ENCODE measurements around the gene SLC25A2. TPM values are rescaled to one million over a fixed set of nuclear protein-coding genes. Genes with fewer than 3 reads are reported as not detected.
A peak's percentile ranks its signal among the peaks of the same experiment; 100 is the strongest.
"Not testable (repeated sequence)": the region's sequence is repeated elsewhere in the genome, so short reads cannot be mapped to it uniquely, and the experiment has no call there.

SLC25A2 gene
- total RNA-seq, 1 experiment from 2014 or later = 0.33 TPM

GRCh38 chr5:141316963-141317362, 13.1 kb upstream of the SLC25A2 start:
- DNase-seq (ENCODE audit: low spot score) = not testable (repeated sequence)

- no peak for DNase-seq (ENCODE audit: low spot score)
Measured at GRCh38 chr5:141313711-141314110, 9.9 kb upstream of the SLC25A2 start.

- no peak for DNase-seq (ENCODE audit: low spot score)
Measured at GRCh38 chr5:141306630-141307029, 2.8 kb upstream of the SLC25A2 start.

DNA sequence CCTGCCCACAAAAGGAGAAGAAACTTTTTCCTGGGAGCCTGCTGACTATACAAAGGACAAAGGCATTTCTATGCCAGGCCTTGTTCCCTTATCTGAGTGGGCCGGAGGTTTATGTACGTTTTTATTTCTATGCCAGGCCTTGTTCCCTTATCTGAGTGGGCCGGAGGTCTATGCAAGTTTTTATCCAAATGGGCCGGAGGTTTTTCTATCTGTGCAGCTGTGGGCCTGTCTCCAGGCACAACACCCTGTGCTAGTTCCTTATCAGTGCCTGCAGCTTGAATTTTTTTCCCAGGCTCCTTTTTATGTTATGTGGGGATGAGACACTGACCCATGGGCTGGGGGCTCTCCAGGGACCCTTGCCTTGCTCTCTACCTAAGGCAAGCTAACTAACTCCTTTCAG, 5.5 kb downstream of the SLC25A2 start:
- DNase-seq (ENCODE audit: low spot score) = no peak

DNA sequence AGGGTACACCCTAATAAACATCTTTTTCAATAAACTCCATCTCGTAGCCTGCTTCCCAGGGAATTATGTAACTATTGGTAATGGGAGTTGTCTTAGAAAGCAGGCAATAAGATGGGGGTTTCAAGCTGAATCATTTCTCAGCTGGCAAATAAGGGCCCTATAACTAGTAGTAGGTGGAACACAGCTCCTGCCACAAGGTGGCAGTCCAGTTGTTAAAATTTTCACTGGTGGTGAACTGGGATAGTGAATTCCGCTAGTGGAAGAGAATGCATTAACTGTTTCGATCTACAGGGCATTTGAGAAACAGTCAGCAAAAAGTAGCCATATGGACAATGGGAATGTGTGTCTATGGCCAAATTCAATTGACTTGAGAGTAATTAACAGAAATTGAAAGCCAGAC, 30.9 kb downstream of the SLC25A2 start:
- DNase-seq (ENCODE audit: low spot score) = peak; percentile 25

- DNase-seq (ENCODE audit: low spot score) = no peak
Measured at GRCh38 chr5:141269195-141269594, 34.7 kb downstream of the SLC25A2 start.

GRCh38 chr5:141261238-141261546, 42.7 kb downstream of the SLC25A2 start:
- no peak for DNase-seq (ENCODE audit: low spot score)

DNA sequence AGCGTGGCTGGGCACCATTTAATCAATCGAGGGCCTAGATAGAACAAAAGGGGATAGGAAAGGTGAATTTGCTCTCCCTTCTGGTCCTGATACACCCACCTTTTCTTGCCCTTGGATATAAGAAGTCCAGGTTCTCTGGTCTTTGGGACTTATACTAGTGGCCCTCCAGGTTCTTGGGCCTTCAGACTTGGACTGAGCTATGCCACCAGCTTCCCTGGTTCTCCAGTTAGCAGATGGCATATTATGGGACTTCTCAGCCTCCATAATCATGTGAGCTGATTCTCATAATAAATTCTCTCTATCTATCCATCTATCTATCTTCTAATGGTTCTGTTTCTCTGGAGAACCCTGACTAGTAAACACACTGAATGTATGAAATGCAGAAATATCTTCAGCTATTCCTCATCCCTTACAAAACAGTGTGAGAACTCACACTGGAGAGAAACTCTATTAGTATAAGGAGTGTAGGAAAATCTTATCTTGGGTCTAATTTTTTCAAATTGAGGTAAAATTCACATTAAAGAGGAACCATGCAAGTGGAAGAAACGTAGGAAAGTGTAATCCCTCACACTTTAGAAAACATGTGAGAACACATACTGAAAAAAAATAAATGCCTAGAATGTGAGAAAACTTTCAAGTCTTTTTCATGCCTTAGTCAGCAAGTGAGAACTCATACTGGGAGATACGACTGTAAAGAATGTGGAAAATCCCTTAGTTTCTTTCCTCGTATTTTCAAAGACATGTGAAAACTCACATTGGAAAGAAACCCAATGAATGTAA, 43.2 kb downstream of the SLC25A2 start:
- DNase-seq (ENCODE audit: low spot score) = no peak

DNA sequence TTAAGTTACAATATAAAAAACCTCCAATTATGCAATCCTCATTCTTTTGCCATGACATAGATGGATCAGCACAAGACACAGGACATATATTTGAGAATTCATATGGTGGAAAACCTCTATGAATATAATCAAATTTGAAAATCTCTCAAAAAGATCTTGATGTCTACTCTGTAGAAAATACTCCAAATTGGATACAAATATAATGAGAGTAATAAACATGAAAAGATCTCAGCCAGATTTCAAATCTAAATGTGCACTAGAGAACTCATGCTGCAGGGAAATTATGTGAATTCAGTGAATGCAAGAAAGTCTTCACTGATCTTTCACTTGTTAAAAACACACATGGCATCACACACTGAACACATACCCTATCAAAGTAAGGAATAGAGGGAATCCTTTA, 44.9 kb downstream of the SLC25A2 start:
- DNase-seq (ENCODE audit: low spot score) = no peak

GRCh38 chr5:141258464-141258863, 45.4 kb downstream of the SLC25A2 start:
- no peak for DNase-seq (ENCODE audit: low spot score)

Other genes starting within 250 kb of the SLC25A2 start
- 0.13 TPM in 1 of 2 replicates, not detected in the other for gene PCDHB2, start 209.4 kb downstream of the SLC25A2 start, total RNA-seq (2014; rRNA removed; shearing (Covaris generic))
- 0.03 TPM in 1 of 2 replicates, not detected in the other for gene PCDHB3, start 203.6 kb downstream of the SLC25A2 start, total RNA-seq (2014; rRNA removed; shearing (Covaris generic))
- not detected in 2 replicates for gene PCDHB4, start 182.2 kb downstream of the SLC25A2 start, total RNA-seq (2014; rRNA removed; shearing (Covaris generic))
- not detected in 2 replicates for gene PCDHB5, start 168.8 kb downstream of the SLC25A2 start, total RNA-seq (2014; rRNA removed; shearing (Covaris generic))
- gene PCDHB6, start 154.0 kb downstream of the SLC25A2 start, total RNA-seq (2014; rRNA removed; shearing (Covaris generic)) = not detected in 2 replicates
- gene PCDHB7, start 131.4 kb downstream of the SLC25A2 start, total RNA-seq (2014; rRNA removed; shearing (Covaris generic)) = 0.05 TPM in 2 replicates
- 0.16 TPM in 1 of 2 replicates, not detected in the other for gene PCDHB8, start 126.3 kb downstream of the SLC25A2 start, total RNA-seq (2014; rRNA removed; shearing (Covaris generic))
- gene PCDHB16, start 121.7 kb downstream of the SLC25A2 start, total RNA-seq (2014; rRNA removed; shearing (Covaris generic)) = 0.05 and 0.69 TPM in 2 replicates
- gene PCDHB9, start 116.9 kb downstream of the SLC25A2 start, total RNA-seq (2014; rRNA removed; shearing (Covaris generic)) = 0.03 and 0.25 TPM in 2 replicates
- 0.05 TPM in 1 of 2 replicates, not detected in the other for gene PCDHB10, start 111.7 kb downstream of the SLC25A2 start, total RNA-seq (2014; rRNA removed; shearing (Covaris generic))
- gene PCDHB11, start 104.4 kb downstream of the SLC25A2 start, total RNA-seq (2014; rRNA removed; shearing (Covaris generic)) = 0.23 TPM in 1 of 2 replicates, not detected in the other
- 0.13 and 0.18 TPM in 2 replicates for gene PCDHB12, start 95.3 kb downstream of the SLC25A2 start, total RNA-seq (2014; rRNA removed; shearing (Covaris generic))
- 0.05 and 0.15 TPM in 2 replicates for gene PCDHB13, start 90.1 kb downstream of the SLC25A2 start, total RNA-seq (2014; rRNA removed; shearing (Covaris generic))
- 0.18 and 0.31 TPM in 2 replicates for gene PCDHB14, start 80.7 kb downstream of the SLC25A2 start, total RNA-seq (2014; rRNA removed; shearing (Covaris generic))
- 0.05 and 0.20 TPM in 2 replicates for gene PCDHB15, start 58.7 kb downstream of the SLC25A2 start, total RNA-seq (2014; rRNA removed; shearing (Covaris generic))
- gene TAF7, start 16.7 kb upstream of the SLC25A2 start, total RNA-seq (2014; rRNA removed; shearing (Covaris generic)) = 36.5 and 44.4 TPM in 2 replicates
- gene PCDHGA1, start 26.5 kb upstream of the SLC25A2 start, total RNA-seq (2014; rRNA removed; shearing (Covaris generic)) = 0.21 and 0.61 TPM in 2 replicates
- gene PCDHGA2, start 34.7 kb upstream of the SLC25A2 start, total RNA-seq (2014; rRNA removed; shearing (Covaris generic)) = 0.03 and 0.05 TPM in 2 replicates
- gene PCDHGA3, start 39.8 kb upstream of the SLC25A2 start, total RNA-seq (2014; rRNA removed; shearing (Covaris generic)) = 0.10 TPM in 1 of 2 replicates, not detected in the other
- 0.10 and 0.23 TPM in 2 replicates for gene PCDHGB1, start 46.0 kb upstream of the SLC25A2 start, total RNA-seq (2014; rRNA removed; shearing (Covaris generic))
- gene PCDHGA4, start 51.0 kb upstream of the SLC25A2 start, total RNA-seq (2014; rRNA removed; shearing (Covaris generic)) = 0.05 TPM in 1 of 2 replicates, not detected in the other
- gene PCDHGB2, start 55.9 kb upstream of the SLC25A2 start, total RNA-seq (2014; rRNA removed; shearing (Covaris generic)) = 0.26 TPM in 1 of 2 replicates, not detected in the other
- 0.13 TPM in 2 replicates for gene PCDHGA5, start 60.1 kb upstream of the SLC25A2 start, total RNA-seq (2014; rRNA removed; shearing (Covaris generic))
- gene PCDHGB3, start 66.2 kb upstream of the SLC25A2 start, total RNA-seq (2014; rRNA removed; shearing (Covaris generic)) = 0.41 and 0.47 TPM in 2 replicates
- 0.21 and 0.48 TPM in 2 replicates for gene PCDHGA6, start 69.8 kb upstream of the SLC25A2 start, total RNA-seq (2014; rRNA removed; shearing (Covaris generic))
- gene PCDHGA7, start 78.7 kb upstream of the SLC25A2 start, total RNA-seq (2014; rRNA removed; shearing (Covaris generic)) = 0.03 TPM in 1 of 2 replicates, not detected in the other
- 0.05 TPM in 1 of 2 replicates, not detected in the other for gene PCDHGB4, start 83.6 kb upstream of the SLC25A2 start, total RNA-seq (2014; rRNA removed; shearing (Covaris generic))
- 0.10 TPM in 1 of 2 replicates, not detected in the other for gene PCDHGA8, start 88.6 kb upstream of the SLC25A2 start, total RNA-seq (2014; rRNA removed; shearing (Covaris generic))
- not detected in 2 replicates for gene PCDHGB5, start 93.9 kb upstream of the SLC25A2 start, total RNA-seq (2014; rRNA removed; shearing (Covaris generic))
- 0.31 and 0.50 TPM in 2 replicates for gene PCDHGA9, start 98.7 kb upstream of the SLC25A2 start, total RNA-seq (2014; rRNA removed; shearing (Covaris generic))
- 0.18 and 0.33 TPM in 2 replicates for gene PCDHGB6, start 104.0 kb upstream of the SLC25A2 start, total RNA-seq (2014; rRNA removed; shearing (Covaris generic))
- 2.8 and 4.3 TPM in 2 replicates for gene PCDHGA10, start 108.9 kb upstream of the SLC25A2 start, total RNA-seq (2014; rRNA removed; shearing (Covaris generic))
- gene PCDHGB7, start 113.6 kb upstream of the SLC25A2 start, total RNA-seq (2014; rRNA removed; shearing (Covaris generic)) = 0.66 and 2.1 TPM in 2 replicates
- 0.13 and 0.64 TPM in 2 replicates for gene PCDHGA11, start 117.0 kb upstream of the SLC25A2 start, total RNA-seq (2014; rRNA removed; shearing (Covaris generic))
- gene PCDHGA12, start 126.5 kb upstream of the SLC25A2 start, total RNA-seq (2014; rRNA removed; shearing (Covaris generic)) = 0.13 and 0.37 TPM in 2 replicates
- 1.8 and 2.1 TPM in 2 replicates for gene PCDHGC3, start 171.9 kb upstream of the SLC25A2 start, total RNA-seq (2014; rRNA removed; shearing (Covaris generic))
- 1.7 TPM in 1 of 2 replicates, not detected in the other for gene PCDHGC4, start 181.0 kb upstream of the SLC25A2 start, total RNA-seq (2014; rRNA removed; shearing (Covaris generic))
- 0.61 TPM in 1 of 2 replicates, not detected in the other for gene PCDHGC5, start 185.0 kb upstream of the SLC25A2 start, total RNA-seq (2014; rRNA removed; shearing (Covaris generic))